Stimulated activated CD8-positive, alpha-beta memory T cell treated with anti-CD3 and anti-CD28 coated beads, Interleukin-7, amount 100 ng/mL, for 24 hours (primary cell): ENCODE results near the gene PCDHA7.
"Not testable (repeated sequence)": the region's sequence is repeated elsewhere in the genome, so short reads cannot be mapped to it uniquely, and the experiment has no call there.

Source experiments
- DNase-seq: peaks from one replicate; pipeline ENCODE4 v3.0.0-alpha.2; 2020; ENCODE audit warnings: low read depth

PCDHA7 gene

GRCh38 chr5:140823475-140823874 lies 10.6 kb upstream of the PCDHA7 start:
- no peak for DNase-seq

- DNase-seq = no peak
Measured at GRCh38 chr5:140827704-140828361, 6.2 kb upstream of the PCDHA7 start, which contains the start of gene PCDHA6. TSS of gene PCDHA6 (plus strand) at chr5:140827960. CDS start at chr5:140828092, 132 bp downstream.

- DNase-seq = no peak
Measured at GRCh38 chr5:140828362-140828737, 5.7 kb upstream of the PCDHA7 start.

- not testable (repeated sequence) for DNase-seq
Measured at GRCh38 chr5:140829511-140830501, 4.3 kb upstream of the PCDHA7 start.

- not testable (repeated sequence) for DNase-seq
Measured at GRCh38 chr5:140834439-140835008, 455 bp downstream of the PCDHA7 start.

GRCh38 chr5:140835622-140836510 lies 1.8 kb downstream of the PCDHA7 start:
- DNase-seq = no peak

GRCh38 chr5:140840978-140841962 lies 7.2 kb downstream of the PCDHA7 start, which contains the start of gene PCDHA8:
TSS of gene PCDHA8 (plus strand) at chr5:140841187. CDS start at chr5:140841322, 135 bp downstream.
- DNase-seq = no peak

GRCh38 chr5:140842798-140843733 lies 9.0 kb downstream of the PCDHA7 start:
- DNase-seq = no peak

- not testable (repeated sequence) for DNase-seq
Measured at GRCh38 chr5:140848139-140849102, 14.4 kb downstream of the PCDHA7 start, which contains the start of gene PCDHA9. TSS of gene PCDHA9 (plus strand) at chr5:140848382. CDS start at chr5:140848496, 114 bp downstream.

- not testable (repeated sequence) for DNase-seq
Measured at GRCh38 chr5:140849831-140850634, 16.0 kb downstream of the PCDHA7 start.

- no peak for DNase-seq
Measured at GRCh38 chr5:140855772-140856674, 22.0 kb downstream of the PCDHA7 start, which contains the start of gene PCDHA10. TSS of gene PCDHA10 (plus strand) at chr5:140855897. CDS start at chr5:140856049, 152 bp downstream.

GRCh38 chr5:140857177-140857986 lies 23.3 kb downstream of the PCDHA7 start:
- DNase-seq = no peak

GRCh38 chr5:140857987-140858240 lies 23.8 kb downstream of the PCDHA7 start:
- DNase-seq = no peak

- no peak for DNase-seq
Measured at GRCh38 chr5:140862441-140863295, 28.6 kb downstream of the PCDHA7 start.
